ENCODE measurements around the gene DACH2. TPM values are rescaled to one million over a fixed set of nuclear protein-coding genes. Genes with fewer than 3 reads are reported as not detected.

DACH2 gene
- polyA plus RNA-seq, 1 donor (not counting 4 experiments of a cell fraction or from before 2014, with no cell fraction given) = not detected

GRCh38 chrX:86845101-86845500 lies 696.9 kb downstream of the DACH2 start:
- no peaks in the 10 kb centered on the region for H3K79me2 ChIP-seq (ENCODE audit: control insufficient read depth, insufficient read depth, low read length)
- H3K4me2 ChIP-seq (ENCODE audit: control insufficient read depth, extremely low read depth, insufficient read depth, low read depth, low read length) = no peak overlapping the region
- H3K9ac ChIP-seq (ENCODE audit: control insufficient read depth, extremely low read depth, insufficient read depth, low read length) = no peak overlapping the region
- H2AFZ ChIP-seq (ENCODE audit: control insufficient read depth, low read length) = no peak overlapping the region
- no peaks in the 10 kb centered on the region for H3K4me1 ChIP-seq (ENCODE audit: control insufficient read depth, extremely low read depth, insufficient read depth, low read length)
- H3K27ac ChIP-seq (ENCODE audit: control insufficient read depth, insufficient read depth, low read length) = no peak overlapping the region
- TF ChIP-seq CTCF (optimal IDR thresholded peaks at IDR 0.05 in 1 of 3, IDR thresholded peaks at IDR 0.05 in 1 of 3, conservative IDR thresholded peaks at IDR 0.05 in 1 of 3; ENCODE audit: extremely low read depth in 1 of 3, insufficient read depth in 2 of 3, low read length in 3 of 3) (no peak), EZH2 (IDR thresholded peaks at IDR 0.05; ENCODE audit: low read length) (no peak)
- DNase-seq (ENCODE audit: low read depth, low spot score) (no peak), FAIRE-seq (no peak)
- no peaks in the 10 kb centered on the region for H3K36me3 ChIP-seq (ENCODE audit: control insufficient read depth in 2 of 2, extremely low read depth in 1 of 2, insufficient read depth in 2 of 2, low read length in 2 of 2)
- no peak overlapping the region for H3K4me3 ChIP-seq (ENCODE audit: control insufficient read depth in 2 of 3, extremely low read depth in 1 of 3, insufficient read depth in 2 of 3, low read depth in 1 of 3, low read length in 3 of 3)
- H3K9me3 ChIP-seq (ENCODE audit: control insufficient read depth, low read depth, low read length) = no peaks in the 10 kb centered on the region
- H3K27me3 ChIP-seq (ENCODE audit: control insufficient read depth, extremely low read depth, insufficient read depth, low read length) = no peaks in the 10 kb centered on the region
- no peaks in the 10 kb centered on the region for H3K9me1 ChIP-seq (ENCODE audit: control insufficient read depth, extremely low read depth, insufficient read depth, low read length)
- H4K20me1 ChIP-seq (ENCODE audit: control insufficient read depth, extremely low read depth, insufficient read depth, low read length) = no peaks in the 10 kb centered on the region
- dilution Hi-C loops (cut with MboI; ENCODE audit: extremely low pct_ligation_motif_present, low sequenced_read_pairs) = no loop called here

Small RNA genes lying within 50 kb of the gene (small RNA-seq; reads per million reads assigned to genes)
- gene FCF1P9 (ENCODE audit: insufficient read length in 3 of 3, low read depth in 3 of 3, low replicate concordance in 1 of 3) (0 reads per million in 3 experiments), gene RF00026 (ENCODE audit: insufficient read length in 3 of 3, low read depth in 3 of 3, low replicate concordance in 1 of 3) (0 reads per million in 3 experiments)

Other genes starting within 250 kb of the DACH2 start
- 12.4 to 20.4 TPM (median 19.4 TPM) in 3 replicates for gene CHM, start 100.9 kb upstream of the DACH2 start, polyA plus RNA-seq